HuH-7.5 (cell line): ENCODE measurements around the gene HDAC4.
"Not testable (repeated sequence)": the region's sequence is repeated elsewhere in the genome, so short reads cannot be mapped to it uniquely, and the experiment has no call there.

Experiments
- DNase-seq: peaks from one replicate; pipeline ENCODE4 v3.0.0; 2011; ENCODE audit warnings: low spot score

HDAC4 gene

DNA sequence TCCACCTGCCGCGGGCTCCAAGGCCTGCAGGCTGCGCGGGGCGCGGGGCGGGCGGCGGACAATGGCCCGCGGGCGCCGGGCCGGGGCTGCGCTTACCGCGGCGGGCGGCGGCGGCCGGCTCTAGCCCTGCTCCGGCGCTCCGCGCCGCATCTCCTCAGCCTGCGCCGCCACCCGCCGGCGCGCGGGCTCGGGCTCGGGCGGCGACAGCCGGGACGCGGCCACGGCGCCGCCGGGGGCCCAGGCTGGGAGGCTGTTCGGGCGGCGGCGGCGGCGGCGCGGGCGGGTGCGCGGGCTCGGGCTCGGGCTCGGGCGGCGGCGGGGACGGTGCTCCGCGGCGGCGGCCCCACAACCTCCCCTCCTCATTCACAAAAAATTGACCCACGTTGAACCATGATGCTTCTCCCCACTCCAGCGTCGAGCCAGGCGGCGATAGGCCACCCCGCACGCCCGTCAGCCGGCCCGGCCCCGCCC, at the start of gene HDAC4:
TSS of gene HDAC4 (minus strand) at position 425 of the 471 bp plus-strand sequence. CDS start 48,321 bp downstream, outside the sequence.
- DNase-seq, result peak; percentile 43

DNA sequence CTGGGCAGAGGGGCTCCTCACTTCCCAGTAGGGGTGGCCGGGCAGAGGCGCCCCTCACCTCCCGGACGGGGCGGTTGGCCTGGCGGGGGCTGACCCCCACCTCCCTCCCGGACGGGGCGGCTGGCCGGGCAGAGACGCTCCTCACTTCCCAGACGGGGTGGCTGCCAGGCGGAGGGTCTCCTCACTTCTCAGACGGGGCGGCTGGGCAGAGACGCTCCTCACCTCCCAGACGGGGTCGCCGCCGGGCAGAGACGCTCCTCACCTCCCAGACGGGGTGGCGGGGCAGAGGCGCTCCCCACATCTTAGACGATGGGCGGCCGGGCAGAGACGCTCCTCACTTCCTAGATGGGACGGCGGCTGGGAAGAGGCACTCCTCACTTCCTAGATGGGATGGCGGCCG, 48.6 kb upstream of the HDAC4 start:
- not testable (repeated sequence) for DNase-seq

DNA sequence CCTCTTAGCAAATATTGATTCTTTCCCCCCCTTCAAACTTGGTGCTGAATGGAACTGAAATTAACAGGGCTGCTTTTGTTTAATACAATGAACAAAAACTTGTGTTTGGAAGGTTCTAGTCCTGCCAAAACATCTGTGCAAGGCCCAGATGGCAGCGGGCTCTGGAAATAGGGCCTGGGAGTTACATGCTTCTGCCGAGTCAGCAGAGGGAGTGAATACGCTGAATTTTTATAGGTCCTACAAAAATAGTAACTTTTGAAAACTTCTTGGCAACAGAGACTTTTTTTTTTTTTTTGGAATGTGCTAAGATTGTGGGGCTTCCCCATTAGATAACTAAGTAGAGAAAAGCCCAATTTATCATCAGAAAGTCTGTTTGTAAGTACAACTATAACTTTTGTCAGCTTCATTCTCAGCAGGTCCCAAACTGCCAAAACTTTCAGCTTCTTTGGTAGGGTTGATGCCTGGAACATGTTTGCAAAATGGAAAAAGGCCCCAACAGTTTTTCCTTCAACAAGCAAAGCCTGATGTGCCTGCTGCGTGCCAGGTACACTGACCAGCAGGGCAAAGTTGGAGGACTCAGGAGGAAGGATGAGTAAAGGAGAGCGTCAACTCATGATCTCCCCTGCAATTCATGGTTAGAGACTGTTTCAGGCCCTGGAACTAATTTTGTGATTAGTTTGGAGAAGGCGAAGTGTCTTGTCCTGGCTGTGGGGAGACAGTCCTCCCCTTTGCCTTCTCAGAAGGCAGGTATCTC, 45.1 kb upstream of the HDAC4 start:
- DNase-seq, result no peak

DNA sequence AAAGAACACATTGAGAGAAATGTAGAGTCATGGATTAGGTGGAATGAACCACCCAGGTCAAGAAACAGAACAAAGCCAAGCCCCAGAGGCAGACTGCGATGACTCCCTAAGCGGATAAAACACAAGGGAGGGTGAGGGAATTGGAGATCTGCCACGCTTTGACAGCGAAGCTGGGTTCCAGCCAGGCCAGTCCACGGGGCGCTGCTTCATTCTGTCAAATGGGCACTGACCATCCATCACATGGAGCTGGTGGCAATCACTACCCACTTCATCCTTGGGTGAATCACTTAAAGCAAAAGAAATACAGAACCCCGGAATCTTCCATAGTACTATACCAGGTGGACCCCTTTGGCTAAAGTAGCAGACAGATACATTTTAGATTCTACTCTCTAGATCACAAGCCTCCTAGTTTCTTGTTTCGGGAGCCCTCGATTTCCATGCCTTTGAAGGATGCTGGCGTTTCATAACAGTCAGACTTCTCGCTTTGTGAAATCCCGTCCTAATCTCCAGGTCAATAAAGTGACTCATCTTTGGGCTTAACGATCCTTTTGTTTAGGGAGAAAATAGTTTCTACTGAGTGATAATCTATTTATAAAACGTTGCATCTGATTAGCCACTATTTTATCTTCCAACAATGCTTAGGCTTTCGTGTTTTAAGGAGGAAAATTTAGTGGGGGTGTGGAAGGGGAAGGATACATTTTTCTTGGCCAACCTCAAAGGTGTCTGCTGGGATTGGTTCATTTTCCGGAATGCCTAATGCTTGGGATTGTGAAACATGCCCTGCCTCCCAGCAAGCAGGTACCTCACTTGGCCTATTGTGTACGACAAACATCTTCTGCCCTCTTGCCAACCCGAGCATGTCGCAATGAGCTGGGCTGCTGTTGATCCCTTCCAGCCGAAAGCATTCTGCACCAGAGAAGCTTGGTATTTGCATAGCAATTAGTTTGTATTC, 44.1 kb upstream of the HDAC4 start:
- no peak for DNase-seq

DNA sequence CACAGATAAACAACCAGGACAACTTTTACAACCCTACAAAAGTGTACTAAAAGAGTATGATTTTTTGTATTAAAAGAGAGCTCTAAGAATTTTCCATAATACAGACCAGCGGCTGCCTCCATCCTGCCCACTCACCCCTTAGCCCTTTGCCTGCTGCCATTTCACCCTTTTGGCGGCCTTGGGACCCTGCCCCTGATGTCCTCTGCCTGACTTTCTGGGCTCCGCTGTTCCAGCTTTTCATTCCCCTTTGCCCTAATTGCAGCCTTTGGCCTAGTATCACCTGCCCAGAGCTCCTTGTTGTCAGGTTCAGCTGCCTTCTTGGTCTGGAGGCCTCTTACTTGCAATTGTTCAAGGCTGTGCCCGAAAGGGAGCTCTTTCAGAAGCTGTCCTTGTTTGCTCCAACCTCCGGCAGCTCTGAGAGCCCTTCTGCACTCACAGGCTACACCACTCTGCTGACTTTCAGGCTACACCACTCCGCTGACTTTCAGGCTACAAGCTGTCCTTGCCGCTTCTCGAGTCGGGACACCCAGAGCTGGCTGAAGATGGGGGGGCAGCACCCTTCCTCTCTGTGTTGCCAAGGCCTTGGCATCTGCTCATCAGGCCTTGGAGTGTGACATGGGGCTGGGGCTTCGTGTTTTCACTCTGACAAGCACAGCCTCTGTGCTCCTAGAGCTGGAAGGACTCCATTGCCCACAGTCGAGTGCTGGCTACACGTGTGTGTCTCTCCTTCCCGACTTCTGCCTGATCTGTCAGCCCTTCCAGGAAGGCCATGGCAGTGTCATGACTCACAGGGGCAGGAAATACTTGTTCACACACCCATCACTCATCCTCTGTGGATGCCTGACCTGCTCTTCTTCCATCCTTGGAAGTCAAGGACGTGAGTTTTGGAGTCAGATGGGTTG, 43.1 kb upstream of the HDAC4 start:
- DNase-seq, result no peak

DNA sequence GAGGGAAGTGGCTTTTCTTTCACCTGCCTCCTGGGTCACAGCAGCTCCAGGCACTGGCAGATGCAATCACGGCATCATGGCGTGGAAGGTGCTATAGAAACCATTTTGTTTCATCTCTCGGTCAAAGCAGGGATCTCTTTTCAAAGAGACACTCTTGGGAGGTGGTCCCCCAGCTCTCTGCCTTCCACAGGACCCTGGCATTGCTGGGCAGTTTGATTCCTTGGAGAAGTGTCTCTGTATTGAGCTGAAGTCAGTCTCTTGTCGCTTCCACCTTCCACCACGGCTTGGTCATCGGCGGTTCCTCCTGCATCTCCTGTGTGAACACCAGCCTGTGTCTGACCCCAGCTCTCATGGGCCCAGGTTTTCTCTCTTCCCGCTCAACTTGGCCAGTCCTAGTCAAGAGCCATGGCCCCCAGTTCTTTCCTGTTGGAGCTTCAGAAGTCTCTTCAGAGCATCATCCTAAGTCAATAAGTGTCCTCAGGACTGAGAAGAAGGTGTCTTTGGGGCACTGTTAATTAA, 42.3 kb upstream of the HDAC4 start:
- no peak for DNase-seq

DNA sequence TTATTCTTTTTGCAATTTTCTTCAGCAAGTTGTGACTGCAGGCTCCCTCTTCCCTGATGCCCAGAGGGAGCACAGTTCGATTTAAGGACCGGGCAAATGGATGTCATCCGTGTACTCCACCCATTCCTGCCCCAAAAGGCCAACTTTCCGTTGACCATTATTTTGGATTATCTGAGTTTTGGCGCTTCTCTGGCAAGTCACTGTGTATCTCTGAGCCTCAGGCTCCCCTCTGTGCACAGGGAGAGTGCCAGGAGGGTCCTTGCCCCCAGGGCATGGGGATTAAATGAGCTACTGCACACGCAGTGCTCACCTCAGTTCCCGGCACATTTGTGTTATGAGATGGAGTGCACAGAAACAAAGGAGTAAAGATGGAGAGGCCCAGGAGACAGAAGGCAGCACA, 41.4 kb upstream of the HDAC4 start:
- no peak for DNase-seq

DNA sequence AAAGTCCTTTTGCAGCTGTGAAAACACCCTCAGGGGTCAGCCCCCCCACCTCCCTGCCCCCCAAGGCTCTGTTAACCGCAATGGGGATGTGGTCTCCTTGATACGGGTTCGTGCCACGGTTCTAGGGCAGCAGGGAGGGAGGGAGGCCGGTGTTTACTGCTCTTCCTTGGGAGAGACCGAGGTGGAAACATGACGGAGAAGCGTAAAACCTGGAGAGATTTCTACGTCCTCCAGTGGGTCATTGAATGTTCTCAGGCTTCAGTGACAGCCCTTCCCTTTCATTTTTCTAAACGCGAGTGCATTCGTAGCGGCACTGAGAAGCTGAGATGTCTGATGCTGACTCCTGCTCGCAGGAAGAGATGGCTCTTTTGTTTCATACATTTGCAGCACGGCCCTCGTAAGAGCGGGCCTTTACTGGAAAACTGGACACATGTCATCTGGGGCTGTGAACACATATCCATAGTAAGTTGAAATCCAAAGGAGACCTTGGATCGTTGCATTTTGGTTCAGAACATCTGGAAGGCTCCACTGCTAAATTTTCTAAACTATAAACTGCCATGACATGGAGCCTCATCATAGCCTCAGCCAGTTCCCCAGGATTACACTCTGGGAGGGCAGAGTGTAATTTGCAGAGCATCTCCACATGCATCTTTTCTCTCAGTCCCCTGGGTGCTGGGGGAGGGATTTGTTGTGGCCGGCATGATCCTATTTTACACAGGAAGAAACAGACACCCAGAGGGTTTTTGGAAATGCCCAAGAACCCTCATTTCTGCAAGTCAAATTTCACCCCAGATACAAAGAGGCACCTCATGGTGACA, 40.6 kb upstream of the HDAC4 start:
- no peak for DNase-seq

DNA sequence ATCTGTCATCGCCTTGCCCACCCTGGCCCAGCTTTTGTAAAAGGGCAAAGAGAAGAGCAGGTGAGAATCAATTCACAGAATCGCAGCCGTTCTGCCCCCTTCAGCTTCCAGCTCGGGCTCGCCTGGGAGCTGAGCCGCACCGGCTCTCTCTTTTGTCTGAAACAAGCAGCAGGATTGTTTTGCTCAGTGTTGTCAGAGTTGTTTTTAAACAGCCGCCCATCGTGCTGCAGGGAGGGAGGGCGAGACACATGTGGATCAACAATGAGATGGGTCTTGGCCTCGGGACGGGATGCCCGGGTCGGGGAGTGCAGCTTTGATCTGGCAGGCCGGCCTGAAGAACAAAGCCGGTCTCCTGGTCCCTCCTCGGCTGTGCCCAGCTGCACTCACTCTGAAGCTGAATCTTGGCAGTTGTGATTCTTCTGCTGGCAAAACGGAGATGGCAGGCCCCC, 39.7 kb upstream of the HDAC4 start:
- no peak for DNase-seq

DNA sequence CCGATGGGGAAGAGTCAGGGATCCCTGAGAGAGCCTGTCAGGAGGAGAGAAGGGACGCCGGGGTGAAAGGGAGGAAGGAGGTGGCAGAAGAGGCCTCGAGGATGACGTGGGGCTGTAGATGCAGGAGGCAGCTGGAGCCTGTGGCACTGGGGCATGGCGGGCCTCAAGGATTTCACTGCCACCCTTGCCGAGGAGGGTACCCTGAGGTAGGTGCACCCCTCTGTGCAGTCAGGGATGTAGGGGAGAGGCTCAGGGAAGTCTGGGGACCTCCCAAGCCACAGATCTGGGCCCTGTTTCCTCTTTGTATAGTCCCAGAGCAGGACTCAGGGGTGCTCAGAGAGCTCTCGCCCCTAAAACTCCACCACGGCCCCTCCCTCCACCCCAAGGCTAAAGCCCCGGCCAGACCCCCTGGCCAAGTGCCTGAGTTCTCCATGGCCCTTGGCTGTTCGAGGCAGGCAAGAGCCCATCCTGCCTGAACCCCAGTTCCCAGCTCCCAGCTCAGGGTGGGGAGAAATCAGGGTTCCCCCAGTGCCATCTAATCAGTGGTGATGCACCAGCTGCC, 39.0 kb upstream of the HDAC4 start:
- no peak for DNase-seq

DNA sequence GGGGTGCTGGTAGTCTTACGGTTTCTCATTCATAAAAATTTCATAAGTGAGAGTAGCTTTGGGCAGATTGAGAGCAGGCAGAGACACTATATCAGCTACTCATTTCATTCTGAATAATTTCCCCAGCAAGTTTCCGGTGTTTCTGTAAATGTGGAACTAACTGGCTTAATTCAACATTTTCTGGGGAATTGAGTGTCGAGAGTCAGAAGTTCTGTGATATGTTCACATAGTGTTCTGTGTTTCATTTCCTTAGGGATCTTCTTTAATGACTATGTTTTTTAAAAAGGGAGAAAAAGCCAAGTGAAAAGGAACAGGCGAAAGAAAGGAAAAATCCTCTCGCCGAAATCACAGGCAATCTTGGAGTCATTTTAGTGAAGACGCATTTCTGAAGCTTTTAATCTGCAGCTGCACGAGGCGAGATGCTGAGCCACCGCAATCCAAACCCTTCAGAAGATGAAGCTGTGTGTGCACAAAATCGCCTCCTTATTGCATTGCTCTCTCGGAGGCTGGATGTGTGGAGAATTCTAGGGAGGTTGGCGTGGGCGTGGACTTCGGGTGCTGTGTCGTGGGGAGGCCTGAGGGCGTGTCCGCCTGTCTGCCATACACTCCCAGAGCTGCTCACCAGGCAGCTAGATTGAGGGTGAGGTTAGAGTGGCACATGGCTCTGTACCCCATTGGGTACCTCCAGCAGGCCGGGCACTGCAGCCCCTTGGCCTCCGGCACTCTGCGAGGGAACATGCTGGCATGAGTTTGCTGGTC, 38.4 kb upstream of the HDAC4 start:
- no peak for DNase-seq

DNA sequence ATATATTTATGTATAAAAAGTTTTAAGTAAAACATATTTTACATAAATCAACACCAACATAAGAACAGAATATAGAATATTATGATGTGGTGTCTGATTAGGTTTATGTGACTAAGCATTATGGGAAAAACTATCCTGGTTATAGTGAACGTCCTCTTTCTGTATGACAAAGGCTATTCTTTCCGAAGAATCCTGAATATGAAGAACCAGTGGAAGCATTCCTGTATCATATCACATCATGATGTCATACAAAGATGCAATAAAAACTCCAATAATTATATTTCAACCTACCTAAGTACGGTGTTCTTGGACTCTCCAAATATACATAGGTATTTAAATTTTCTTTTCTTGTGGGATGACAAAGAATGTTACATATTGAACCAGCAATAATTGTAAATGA, 37.5 kb upstream of the HDAC4 start:
- DNase-seq, result no peak

DNA sequence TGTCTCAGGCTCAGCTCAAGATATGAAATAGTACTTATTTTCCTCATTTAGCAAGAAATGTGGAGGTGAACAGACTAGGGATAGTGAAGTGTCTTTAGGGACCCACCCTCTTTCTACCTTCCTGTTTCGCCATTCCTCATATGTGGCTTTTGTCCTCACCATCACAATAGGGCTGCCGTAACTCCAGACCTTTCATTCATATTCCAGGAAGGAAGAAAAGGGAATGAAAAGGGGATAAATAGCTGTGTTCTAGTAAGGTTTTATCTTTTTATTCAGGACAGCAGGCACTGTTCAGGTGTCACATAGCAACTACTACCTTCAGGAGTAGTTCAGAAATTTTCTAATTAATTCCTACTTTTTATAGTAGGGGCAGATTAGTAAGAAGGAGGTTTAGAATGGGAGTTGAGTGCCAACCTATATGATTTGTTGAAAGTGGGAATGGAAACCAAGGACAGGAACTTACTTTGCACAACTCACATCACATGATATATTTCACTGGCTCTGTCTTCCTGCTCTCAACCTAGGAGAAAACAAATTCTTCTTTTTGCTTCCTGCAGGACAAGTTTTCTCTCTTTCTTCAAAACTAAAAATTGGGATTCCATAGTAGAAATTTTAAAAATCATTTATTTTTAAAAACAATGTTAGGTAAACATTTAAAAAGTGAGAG, 36.0 kb upstream of the HDAC4 start:
- DNase-seq, result no peak

DNA sequence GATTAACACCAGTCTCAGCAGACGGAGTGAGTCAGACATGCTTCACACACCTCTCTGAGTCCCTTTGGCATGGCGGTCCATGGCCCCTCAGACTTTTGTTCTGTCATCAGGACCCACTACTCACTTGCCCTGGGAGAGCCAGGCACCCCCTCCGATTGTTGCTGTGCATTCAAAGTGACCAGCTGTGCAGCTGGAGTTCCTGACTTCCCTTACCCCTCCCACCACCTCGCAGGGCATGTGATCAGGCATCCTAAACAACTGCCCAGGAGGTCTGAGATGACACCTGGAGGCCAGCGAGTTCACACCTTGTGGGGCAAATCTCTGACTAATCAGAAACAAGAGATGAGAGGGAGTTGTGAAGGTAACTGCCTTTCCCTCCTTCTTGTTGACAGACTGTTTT, 35.3 kb upstream of the HDAC4 start:
- DNase-seq, result no peak

DNA sequence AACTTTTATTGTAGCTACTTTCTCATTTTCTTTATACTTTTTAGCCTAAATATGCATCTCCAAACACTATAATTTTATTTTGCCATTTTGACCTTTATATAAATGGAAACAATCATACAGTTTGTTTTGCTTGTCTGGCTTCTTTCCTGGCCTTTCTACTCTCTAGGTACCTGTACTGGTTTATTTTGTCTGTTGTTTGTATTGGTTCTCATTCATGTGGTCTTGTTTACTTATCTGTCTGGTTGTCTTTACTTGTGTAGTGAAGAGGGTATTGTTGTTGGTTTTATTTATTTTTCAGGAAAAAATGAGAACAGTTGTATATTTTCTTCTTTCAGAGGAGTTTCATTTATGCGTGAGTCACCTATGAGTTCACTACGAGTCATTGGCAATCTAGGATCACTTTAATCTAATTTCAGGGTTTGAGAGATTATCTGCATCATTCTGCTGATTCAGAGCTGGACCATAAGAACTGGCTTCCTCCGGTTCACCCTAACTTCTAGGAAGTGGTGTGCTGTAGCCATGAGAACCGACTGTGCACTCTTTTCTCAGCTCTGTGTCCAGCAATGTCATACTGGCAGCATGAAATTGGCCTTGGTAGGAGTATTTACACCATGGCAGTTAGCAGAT, 33.1 kb upstream of the HDAC4 start:
- no peak for DNase-seq

DNA sequence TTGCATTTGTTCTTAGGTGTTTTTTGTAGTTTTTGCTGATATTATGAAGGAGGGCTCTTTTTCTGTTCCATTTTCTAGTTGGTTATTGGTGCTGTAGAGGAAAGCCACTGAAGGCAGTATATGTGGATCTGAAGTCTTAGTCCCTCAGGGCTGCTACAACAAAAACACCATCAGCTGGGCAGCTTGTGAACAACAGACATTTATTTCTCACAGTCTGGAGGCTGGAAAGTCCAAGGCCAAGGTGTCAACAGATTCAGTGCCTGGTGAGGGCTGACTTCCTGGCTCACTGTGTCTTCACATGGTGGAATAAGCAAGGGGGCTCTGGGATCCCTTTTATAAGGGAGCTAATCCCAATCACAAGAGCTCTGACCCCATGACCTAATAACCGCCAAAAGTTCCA, 31.4 kb upstream of the HDAC4 start:
- DNase-seq, result no peak

DNA sequence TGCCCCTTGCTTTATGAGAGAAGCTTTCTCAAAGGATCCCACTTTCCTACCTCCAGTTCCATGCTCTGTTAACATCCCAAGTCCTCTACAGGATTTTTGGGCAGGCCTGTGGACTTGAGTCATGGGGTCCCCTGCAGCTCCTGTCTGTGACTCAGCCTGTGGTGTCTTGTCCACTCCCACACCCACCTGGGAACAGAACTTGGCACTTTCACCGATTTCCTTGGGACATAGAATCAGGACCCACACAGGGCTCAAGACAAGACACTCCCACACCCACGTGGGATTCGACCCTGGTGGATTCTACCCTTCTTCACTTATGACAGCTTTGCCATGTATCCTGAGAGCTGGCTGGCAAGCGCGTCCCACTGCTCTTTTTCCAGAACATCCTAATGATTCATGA, 30.7 kb upstream of the HDAC4 start:
- no peak for DNase-seq

DNA sequence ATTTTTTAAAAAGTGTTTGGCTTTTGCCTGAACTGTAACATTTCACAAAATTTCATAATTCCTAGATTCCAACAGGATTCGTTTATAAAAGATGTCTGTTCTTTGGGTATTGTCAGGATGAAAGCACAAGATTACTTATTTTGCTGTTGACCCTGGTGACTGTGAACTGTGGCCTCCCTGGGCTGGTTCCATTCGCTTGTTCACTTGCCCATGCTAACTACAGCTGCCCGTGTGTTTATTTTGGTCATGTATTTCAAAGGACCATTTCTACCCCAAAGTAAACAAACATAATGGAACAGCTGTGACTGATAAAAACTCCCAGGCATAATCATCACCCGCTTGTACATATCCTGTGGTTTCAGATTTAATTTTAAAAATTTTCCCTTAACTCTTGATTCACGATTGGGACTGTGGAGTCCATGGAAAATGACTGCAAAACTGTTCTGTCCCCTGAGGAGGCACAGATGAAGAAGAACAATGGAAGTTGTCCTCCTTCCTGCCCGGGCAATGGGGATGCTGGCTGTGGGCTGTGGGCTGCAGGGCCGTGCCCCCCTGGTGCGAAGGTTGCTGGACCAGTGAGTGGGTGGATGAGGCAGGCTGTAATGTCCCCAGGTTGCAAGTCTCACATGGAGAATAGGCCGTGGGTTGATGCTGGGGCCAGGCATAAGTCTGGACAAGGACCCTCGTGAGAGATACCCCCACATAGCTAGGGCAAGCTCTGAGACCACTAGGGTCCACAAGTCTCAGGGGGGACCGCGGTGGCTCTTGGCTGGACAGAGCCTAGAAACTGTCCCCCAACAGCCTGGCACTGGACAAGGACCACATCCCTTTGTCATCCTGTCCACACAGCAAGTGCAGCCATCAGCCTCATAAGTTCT, 28.9 kb upstream of the HDAC4 start:
- no peak for DNase-seq
